Calu3 (cell line): ENCODE data around the gene TMEM127. TPM values are rescaled to one million over a fixed set of nuclear protein-coding genes. Genes with fewer than 3 reads are reported as not detected.
A peak's percentile ranks its signal among the peaks of the same experiment; 100 is the strongest.

Source experiments
- BruUV-seq: library from RNA; stranded (reverse); fragments of 400-500 nt; replicated peaks from 2 replicates; lab custom pipeline; 2021; lab: Mats Ljungman, UMichigan
- CTCF ChIA-PET: fragments of 300-600 bp; sonication (Branson Sonifier 250); formaldehyde crosslinking; loops from one replicate; lab custom pipeline; 2022; ENCODE audit warnings: antibody characterized with exemption; lab: Charles Lee
- DNase-seq: peaks from one replicate; pipeline ENCODE4 v3.0.0; 2022
- H3K27ac Mint-ChIP-seq: one replicate; pipeline ENCODE4 v1.8.0; 2022; ENCODE audit warnings: mixed read lengths; ENCODE audit not compliant: unreplicated experiment
- H3K27me3 Mint-ChIP-seq: one replicate; pipeline ENCODE4 v1.8.0; 2022; ENCODE audit warnings: mixed read lengths; ENCODE audit not compliant: unreplicated experiment
- H3K36me3 Mint-ChIP-seq: one replicate; pipeline ENCODE4 v1.8.0; 2022; ENCODE audit warnings: mild to moderate bottlenecking, moderate library complexity, mixed read lengths; ENCODE audit not compliant: insufficient read depth, unreplicated experiment
- H3K4me1 Mint-ChIP-seq: one replicate; pipeline ENCODE4 v1.8.0; 2022; ENCODE audit warnings: mild to moderate bottlenecking, low read depth, mixed read lengths; ENCODE audit not compliant: unreplicated experiment
- H3K4me3 Mint-ChIP-seq: one replicate; pipeline ENCODE4 v1.8.0; 2022; ENCODE audit warnings: mild to moderate bottlenecking, low read depth, moderate library complexity, mixed read lengths; ENCODE audit not compliant: unreplicated experiment
- H3K9me3 Mint-ChIP-seq: one replicate; pipeline ENCODE4 v1.8.0; 2022; ENCODE audit warnings: low read depth, mixed read lengths; ENCODE audit not compliant: unreplicated experiment
- CTCF ChIP-seq: fragments of 200-600 bp; IDR thresholded peaks from one replicate; pipeline ENCODE4 v1.8.0; 2022; ENCODE audit warnings: antibody characterized with exemption; ENCODE audit not compliant: unreplicated experiment
- intact Hi-C: fragments of 100-400 bp; cut with micrococcal nuclease; formaldehyde crosslinking; loops from one replicate; pipeline ENCODE4 v1.10.0; 2022; ENCODE audit not compliant: unreplicated experiment
- total RNA-seq: library from RNA; stranded (reverse); gene quantifications from 2 replicates; pipeline ENCODE4 v1.2.3, GENCODE V29; 2022

The TMEM127 gene
- total RNA-seq, 1 experiment from 2014 or later: 50.7 TPM

DNA sequence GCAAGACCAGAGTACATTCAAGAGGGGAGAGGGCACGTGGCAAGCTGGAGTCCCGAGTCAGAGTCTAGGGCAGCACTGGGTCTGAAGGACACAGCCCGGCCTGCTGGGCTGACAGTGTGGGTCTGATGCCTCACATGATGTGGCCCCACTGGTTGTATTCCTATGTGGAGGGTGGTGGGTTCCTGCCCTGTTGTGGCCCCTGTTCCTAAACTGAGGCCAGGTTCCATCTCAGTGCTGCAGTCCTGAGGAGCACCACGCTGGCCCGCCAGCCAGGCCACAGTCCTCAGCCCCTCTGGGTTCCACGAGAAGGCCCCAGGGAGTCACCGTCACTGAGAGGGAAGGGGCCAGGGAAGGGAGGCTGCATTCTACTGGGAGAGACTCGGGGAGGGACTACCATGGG is 13.3 kb downstream of the TMEM127 start:
- DNase-seq: no peak
- BruUV-seq: no TSS peak
- no peak for TF ChIP-seq CTCF
- Mint-ChIP-seq H3K4me3 (no peak overlapping the region), H3K4me1 (peaks cover 22% of the 10 kb centered on the region), H3K9me3 (no peaks in the 10 kb centered on the region), H3K36me3 (peaks cover 23% of the 10 kb centered on the region), H3K27ac (no peak overlapping the region), H3K27me3 (no peaks in the 10 kb centered on the region)
- CTCF ChIA-PET: no interaction called here
- intact Hi-C loops: no loop called here

GRCh38 chr2:96251721-96252292 is 14.0 kb downstream of the TMEM127 start:
- Mint-ChIP-seq H3K36me3 (peaks cover 23% of the 10 kb centered on the region), H3K27me3 (no peaks in the 10 kb centered on the region), H3K9me3 (no peaks in the 10 kb centered on the region), H3K27ac (peak overlapping the region; percentile 12), H3K4me3 (no peak overlapping the region), H3K4me1 (peaks cover 24% of the 10 kb centered on the region)
- intact Hi-C loops: no loop called here
- CTCF ChIA-PET: no interaction called here
- peak; percentile 67 for DNase-seq
- no peak for TF ChIP-seq CTCF
- no TSS peak for BruUV-seq

GRCh38 chr2:96250188-96250587 is 15.6 kb downstream of the TMEM127 start:
- Mint-ChIP-seq H3K27me3 (no peaks in the 10 kb centered on the region), H3K4me1 (peaks cover 24% of the 10 kb centered on the region), H3K4me3 (no peak overlapping the region), H3K9me3 (no peaks in the 10 kb centered on the region), H3K27ac (no peak overlapping the region), H3K36me3 (peaks cover 23% of the 10 kb centered on the region)
- intact Hi-C loops: no loop called here
- DNase-seq: no peak
- no peak for TF ChIP-seq CTCF
- no TSS peak for BruUV-seq
- CTCF ChIA-PET: no interaction called here

DNA sequence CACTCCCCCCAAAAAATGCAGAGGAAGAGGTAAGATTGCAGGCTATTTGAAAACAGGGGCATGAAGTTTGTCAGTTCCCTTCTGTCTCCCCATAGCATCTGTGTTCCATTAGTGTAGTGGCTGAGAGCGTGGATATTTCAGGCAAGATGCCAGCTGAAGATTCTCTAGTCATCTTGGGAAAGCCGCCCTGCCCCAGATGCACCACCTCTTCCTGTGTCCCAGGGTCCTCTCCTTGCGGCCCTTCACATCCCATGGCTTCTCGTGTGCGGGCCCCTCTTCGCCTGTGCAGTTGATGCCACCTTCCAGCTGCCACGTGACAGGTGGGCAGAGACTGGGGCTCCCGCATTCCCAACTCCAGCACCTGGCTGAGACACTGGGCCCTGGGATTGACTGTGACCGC is 16.1 kb downstream of the TMEM127 start:
- TF ChIP-seq CTCF: no peak
- Mint-ChIP-seq H3K4me3 (no peak overlapping the region), H3K27ac (no peak overlapping the region), H3K36me3 (peaks cover 23% of the 10 kb centered on the region), H3K27me3 (no peaks in the 10 kb centered on the region), H3K4me1 (peaks cover 24% of the 10 kb centered on the region), H3K9me3 (no peaks in the 10 kb centered on the region)
- no TSS peak for BruUV-seq
- no peak for DNase-seq
- intact Hi-C loops: no loop called here
- CTCF ChIA-PET: no interaction called here
